SU-DHL-6 (cell line): Measurements from ENCODE around the gene MORC2.

Experiments used
- CTCF ChIP-seq: fragments of 200-600 bp; sonication (generic); IDR thresholded peaks from one replicate; pipeline ENCODE4 v1.5.1; 2017; ENCODE audit warnings: antibody characterized with exemption, mild to moderate bottlenecking, low read length, moderate library complexity; ENCODE audit not compliant: insufficient read depth, poor library complexity, severe bottlenecking
- EZH2phosphoT487 ChIP-seq: fragments of 200-600 bp; sonication (generic), shearing (Covaris generic); conservative IDR thresholded peaks from 2 replicates; pipeline ENCODE4 v1.6.1; 2018; ENCODE audit warnings: mild to moderate bottlenecking, antibody characterized with exemption, low read length, moderate library complexity, mixed read lengths

- TF ChIP-seq CTCF = no peak
- no peak for TF ChIP-seq EZH2phosphoT487
Measured at GRCh38 chr22:30928401-30928800, 40.2 kb downstream of the MORC2 start.
